ENCODE data around the gene MRPL28.

Gene MRPL28

DNA sequence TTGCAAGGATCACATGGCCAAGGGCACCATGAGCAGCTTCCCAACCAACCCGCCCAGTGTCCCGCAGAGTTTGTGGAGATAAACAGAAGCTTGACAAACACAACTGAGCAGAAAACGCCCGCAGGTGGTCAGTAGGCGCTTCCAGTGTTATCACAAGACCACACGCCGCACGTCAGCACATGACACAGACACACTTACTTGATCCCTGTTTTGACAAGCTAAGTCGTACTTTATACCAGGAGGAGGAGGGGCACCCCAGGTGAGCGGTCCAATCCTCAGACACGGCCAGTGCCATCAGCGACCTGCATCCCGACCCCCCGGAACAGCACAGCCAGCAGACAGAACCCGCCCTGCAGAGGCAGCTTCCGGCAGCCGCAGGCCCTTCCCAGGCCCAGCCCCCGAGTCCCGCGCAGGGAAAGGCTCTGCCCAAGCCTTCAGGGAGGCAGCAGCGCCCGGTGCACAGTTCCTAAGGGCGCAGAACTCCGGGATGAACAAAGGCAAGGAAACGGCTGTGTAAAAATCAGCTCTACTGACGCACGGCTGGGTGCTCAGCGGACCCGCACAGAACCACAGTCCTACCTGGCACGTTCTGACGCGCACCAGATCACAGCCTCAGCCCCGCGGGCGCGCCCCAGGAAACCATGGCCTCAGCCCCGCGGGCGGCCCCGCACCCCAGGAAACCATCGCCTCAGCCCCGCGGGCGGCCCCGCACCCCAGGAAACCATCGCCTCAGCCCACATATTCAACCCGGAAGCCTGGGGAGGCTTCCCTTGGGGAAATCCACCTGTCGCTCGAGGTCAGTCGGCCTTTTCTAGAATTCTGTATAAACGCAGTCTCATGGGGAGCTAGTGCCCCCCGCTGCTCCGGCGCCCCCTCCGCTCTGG lies 45.6 kb downstream of the MRPL28 start:
- DNase-seq (ENCODE audit: low spot score in 2 of 2) = no peak
- peaks cover 6% of the 10 kb centered on the region for H3K36me3 ChIP-seq (replicated peaks)
- H3K4me3 ChIP-seq = no peak overlapping the region
- H3K27me3 ChIP-seq (ENCODE audit: low read depth) = no peaks in the 10 kb centered on the region
- H3K9me3 ChIP-seq = no peaks in the 10 kb centered on the region
- H3K4me1 ChIP-seq = no peaks in the 10 kb centered on the region
- in situ Hi-C loops (cut with MboI; ENCODE audit: low sequenced_read_pairs) = no loop called here

DNA sequence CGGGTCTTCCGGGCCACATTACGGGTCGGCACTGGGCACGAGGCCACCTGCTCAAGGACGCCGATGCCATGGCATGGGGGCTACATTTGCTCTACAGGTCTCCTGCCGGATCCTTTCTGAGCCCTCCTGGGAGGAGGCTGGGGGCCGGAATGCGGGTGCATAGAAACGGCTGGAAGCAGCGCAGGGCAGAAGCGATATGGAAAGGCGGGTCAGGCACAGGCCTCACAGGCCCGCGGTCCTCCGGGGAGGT lies 46.2 kb downstream of the MRPL28 start:
- no peak for DNase-seq (ENCODE audit: low spot score in 2 of 2)
- in situ Hi-C loops (cut with MboI; ENCODE audit: low sequenced_read_pairs) = no loop called here
- H3K4me1 ChIP-seq = no peaks in the 10 kb centered on the region
- H3K27me3 ChIP-seq (ENCODE audit: low read depth) = no peaks in the 10 kb centered on the region
- no peaks in the 10 kb centered on the region for H3K9me3 ChIP-seq
- H3K4me3 ChIP-seq = no peak overlapping the region
- peaks cover 10% of the 10 kb centered on the region for H3K36me3 ChIP-seq (replicated peaks)

DNA sequence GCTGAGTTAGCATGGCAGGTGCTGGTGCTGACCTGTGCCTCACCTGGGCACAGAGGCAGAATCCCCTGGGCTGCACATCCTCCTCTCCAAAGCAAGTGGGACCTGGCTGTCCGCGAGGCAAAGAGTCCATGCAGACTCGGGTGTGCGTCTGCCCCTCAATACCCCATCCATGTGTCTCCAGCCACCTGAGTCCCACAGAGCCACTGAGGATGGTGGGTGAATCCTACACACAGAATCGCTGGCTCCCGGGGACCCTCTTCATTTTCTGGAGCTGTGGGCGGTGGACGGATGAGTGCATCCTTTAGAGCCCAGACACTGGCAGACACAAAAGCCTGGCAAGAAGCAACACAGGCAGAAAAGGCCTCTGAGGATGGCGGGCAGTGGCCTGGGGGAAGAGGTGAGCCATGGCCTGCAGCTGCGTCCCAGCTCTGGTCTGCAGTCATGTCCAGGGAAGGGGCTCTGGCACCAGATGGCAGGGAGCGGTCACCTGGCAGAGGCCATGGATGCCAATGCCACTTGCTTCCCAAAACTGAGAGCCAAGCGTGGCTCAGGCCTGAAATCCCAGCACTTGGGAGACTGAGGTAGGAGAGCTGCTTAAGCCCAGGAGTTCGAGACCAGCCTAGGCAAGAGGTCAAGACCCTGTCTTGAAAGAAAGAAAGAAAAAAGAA lies 47.7 kb downstream of the MRPL28 start:
- H3K36me3 ChIP-seq (replicated peaks) = peaks cover 17% of the 10 kb centered on the region
- in situ Hi-C loops (cut with MboI; ENCODE audit: low sequenced_read_pairs) = no loop called here
- H3K4me3 ChIP-seq = no peak overlapping the region
- no peaks in the 10 kb centered on the region for H3K9me3 ChIP-seq
- H3K27me3 ChIP-seq (ENCODE audit: low read depth) = no peaks in the 10 kb centered on the region
- H3K4me1 ChIP-seq = no peaks in the 10 kb centered on the region
- DNase-seq (ENCODE audit: low spot score in 2 of 2) = no peak

DNA sequence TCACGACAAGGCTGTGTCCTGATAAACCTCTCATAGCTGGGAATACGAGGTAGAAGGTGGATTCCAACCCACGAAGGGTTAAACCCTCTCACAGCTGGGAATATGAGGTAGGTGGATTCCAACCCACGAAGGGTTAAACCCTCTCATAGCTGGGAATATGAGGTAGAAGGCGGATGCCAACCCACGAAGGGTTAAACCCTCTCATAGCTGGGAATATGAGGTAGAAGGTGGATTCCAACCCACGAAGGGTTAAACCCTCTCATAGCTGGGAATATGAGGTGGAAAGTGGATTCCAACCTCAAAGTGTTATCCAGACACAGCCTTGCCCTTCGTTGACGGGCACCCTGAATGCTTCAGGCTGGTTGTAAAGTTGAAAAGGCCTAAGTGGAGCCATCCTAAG lies 48.8 kb downstream of the MRPL28 start:
- Histone ChIP-seq H3K4me3 (no peak overlapping the region), H3K9me3 (no peaks in the 10 kb centered on the region), H3K36me3 (replicated peaks) (peaks cover 17% of the 10 kb centered on the region), H3K4me1 (no peaks in the 10 kb centered on the region), H3K27me3 (ENCODE audit: low read depth) (no peaks in the 10 kb centered on the region)
- in situ Hi-C loops (cut with MboI; ENCODE audit: low sequenced_read_pairs) = no loop called here
- no peak for DNase-seq (ENCODE audit: low spot score in 2 of 2)

DNA sequence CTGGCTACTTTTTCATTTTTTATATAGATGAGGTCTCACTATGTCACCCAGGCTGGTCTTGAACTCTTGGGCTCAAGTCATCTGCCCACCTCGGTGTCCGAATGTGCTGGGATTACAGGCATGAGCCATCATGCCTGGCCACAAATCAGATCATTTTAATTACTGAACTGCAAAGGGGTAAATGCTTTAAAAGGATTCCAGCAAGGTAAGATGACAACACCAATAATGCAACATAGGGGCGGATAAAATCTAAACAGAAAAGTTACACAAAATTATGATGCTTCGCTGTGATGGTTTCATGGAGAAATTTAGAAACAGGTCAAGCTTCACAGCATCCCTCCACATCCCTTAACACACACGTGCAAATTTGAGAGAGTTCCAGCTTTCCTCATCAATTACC lies 50.1 kb downstream of the MRPL28 start:
- Histone ChIP-seq H3K9me3 (no peaks in the 10 kb centered on the region), H3K4me3 (no peak overlapping the region), H3K4me1 (no peaks in the 10 kb centered on the region), H3K36me3 (replicated peaks) (peaks cover 11% of the 10 kb centered on the region; the same call in 1 of the 2 replicates), H3K27me3 (ENCODE audit: low read depth) (no peaks in the 10 kb centered on the region)
- in situ Hi-C loops (cut with MboI; ENCODE audit: low sequenced_read_pairs) = no loop called here
- DNase-seq (ENCODE audit: low spot score in 2 of 2) = no peak

DNA sequence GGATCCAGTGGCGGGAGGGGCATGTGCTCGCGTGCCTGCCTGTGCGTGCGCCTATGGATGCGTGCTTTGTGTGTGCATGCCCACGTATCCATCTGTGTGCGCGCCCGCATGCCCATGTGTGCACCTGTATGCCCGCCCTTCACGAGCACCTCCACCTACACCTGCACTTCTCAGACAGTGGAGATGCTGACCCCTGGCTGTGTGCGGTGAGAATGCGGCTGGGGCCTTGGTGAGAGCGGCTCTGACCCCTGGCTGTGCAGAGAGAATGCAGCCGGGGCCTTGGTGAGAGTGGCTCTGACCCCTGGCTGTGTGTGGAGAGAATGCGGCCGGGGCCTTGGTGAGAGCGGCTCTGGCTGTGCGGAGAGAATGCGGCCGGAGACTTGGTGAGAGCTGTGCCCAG lies 51.7 kb downstream of the MRPL28 start:
- Histone ChIP-seq H3K36me3 (replicated peaks) (peaks cover 25% of the 10 kb centered on the region), H3K4me1 (no peaks in the 10 kb centered on the region)
- in situ Hi-C loops (cut with MboI; ENCODE audit: low sequenced_read_pairs) = no loop called here

DNA sequence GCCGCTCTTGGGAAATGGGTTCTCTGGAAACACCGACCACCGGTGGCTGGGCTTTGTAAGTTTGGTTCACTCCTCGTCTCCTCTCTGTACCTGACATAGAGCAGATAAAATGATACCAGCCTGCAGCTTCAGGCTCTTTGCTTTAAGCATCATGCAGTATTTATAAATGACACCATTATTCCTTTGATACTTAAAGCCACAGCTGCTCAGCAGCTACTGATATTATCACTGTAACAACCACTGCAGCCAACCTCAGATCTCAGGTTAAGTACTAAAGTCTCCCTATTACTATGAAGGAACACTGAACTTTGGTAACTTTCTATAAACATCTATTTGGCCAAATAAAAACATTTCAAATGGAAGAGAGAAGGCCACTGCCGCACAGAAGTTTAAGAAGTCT lies 52.8 kb downstream of the MRPL28 start:
- no peaks in the 10 kb centered on the region for H3K9me3 ChIP-seq
- DNase-seq (ENCODE audit: low spot score in 2 of 2) = no peak
- H3K4me1 ChIP-seq = no peaks in the 10 kb centered on the region
- in situ Hi-C loops (cut with MboI; ENCODE audit: low sequenced_read_pairs) = no loop called here
- H3K36me3 ChIP-seq (replicated peaks) = peaks cover 33% of the 10 kb centered on the region
- no peaks in the 10 kb centered on the region for H3K27me3 ChIP-seq (ENCODE audit: low read depth)
- H3K4me3 ChIP-seq = no peak overlapping the region

More for the DNA sequence above, 51.7 kb downstream of the MRPL28 start:
- Histone ChIP-seq H3K27me3 (ENCODE audit: low read depth) (no peaks in the 10 kb centered on the region), H3K4me3 (no peak overlapping the region), H3K9me3 (no peaks in the 10 kb centered on the region)
- no peak for DNase-seq (ENCODE audit: low spot score in 2 of 2)
